Body of pancreas (tissue), 4 donors: ENCODE results near the gene KCNJ6. TPM values are rescaled to one million over a fixed set of nuclear protein-coding genes. Genes with fewer than 3 reads are reported as not detected.

Experiments
- ATAC-seq: fragments of 150-250 bp; one replicate; pipeline ENCODE4 v1.9.1; 2016
- DNase-seq, 4 donors: peaks; one replicate each; pipeline ENCODE4 v3.0.0-alpha.2; 2019
- H3K27ac ChIP-seq, 4 donors: fragments of 200-600 bp; sonication (generic); 1 replicate in 3 of 4; 2 replicates in 1 of 4; pipeline versions ENCODE4 v1.5.1 to v1.6.1; 2016 to 2019; ENCODE audit warnings: mild to moderate bottlenecking in 1 of 4, mixed read lengths in 1 of 4, moderate library complexity in 1 of 4
- H3K27me3 ChIP-seq, 2 donors: fragments of 200-600 bp; sonication (generic); one replicate each; pipeline ENCODE4 v1.6.0; 2016; ENCODE audit warnings: mild to moderate bottlenecking in 1 of 2
- H3K36me3 ChIP-seq, 2 donors: fragments of 200-600 bp; sonication (generic); replicated peaks in 1 of 2; 2 replicates each; pipeline ENCODE4 v1.5.1; 2016; ENCODE audit warnings: low read depth in 2 of 2; ENCODE audit not compliant: insufficient read depth in 1 of 2
- H3K4me1 ChIP-seq: fragments of 200-600 bp; sonication (generic); one replicate; pipeline ENCODE4 v1.6.0; 2016
- H3K4me3 ChIP-seq, 2 donors: fragments of 200-600 bp; sonication (generic); 1 replicate in 1 of 2; 2 replicates in 1 of 2; pipeline ENCODE4 v1.5.1; 2016 to 2019
- H3K9me3 ChIP-seq, 3 donors: fragments of 200-600 bp; sonication (generic); 1 replicate in 2 of 3; 2 replicates in 1 of 3; pipeline ENCODE4 v1.5.1; 2016
- POLR2A ChIP-seq, 3 donors: fragments of 450-650 bp; IDR thresholded peaks; one replicate each; pipeline ENCODE4 v1.6.1; 2016; ENCODE audit warnings: antibody characterized with exemption in 3 of 3, mild to moderate bottlenecking in 2 of 3
- WGBS, 2 donors: methylation state at CpG; one replicate each; pipeline ENCODE4 v1.1.5; 2017; 5-methylcytosine and 5-hydroxymethylcytosine counted together
- intact Hi-C: fragments of 100-400 bp; cut with DNase I; formaldehyde crosslinking; loops from one replicate; pipeline ENCODE4 v1.15.1; 2023
- total RNA-seq, 2 donors: library from RNA; depleted of rRNA; stranded (reverse); fragments of >200 nt; gene quantifications; one replicate each; pipeline ENCODE4 v1.1.0, GENCODE V29; 2016
- TF ChIP-seq, protein P1 (sequence below), 7 experiments: fragments of 450-650 bp in 4 of 7; fragments of 200-600 bp in 3 of 7; sonication (generic) in 3 of 7; IDR thresholded peaks; one replicate each; pipeline ENCODE4 v1.5.1; 2016 to 2019; ENCODE audit warnings: antibody characterized with exemption in 7 of 7

Gene KCNJ6
- total RNA-seq, 2 donors from 2014 or later: under 0.01 to 0.78 TPM

DNA sequence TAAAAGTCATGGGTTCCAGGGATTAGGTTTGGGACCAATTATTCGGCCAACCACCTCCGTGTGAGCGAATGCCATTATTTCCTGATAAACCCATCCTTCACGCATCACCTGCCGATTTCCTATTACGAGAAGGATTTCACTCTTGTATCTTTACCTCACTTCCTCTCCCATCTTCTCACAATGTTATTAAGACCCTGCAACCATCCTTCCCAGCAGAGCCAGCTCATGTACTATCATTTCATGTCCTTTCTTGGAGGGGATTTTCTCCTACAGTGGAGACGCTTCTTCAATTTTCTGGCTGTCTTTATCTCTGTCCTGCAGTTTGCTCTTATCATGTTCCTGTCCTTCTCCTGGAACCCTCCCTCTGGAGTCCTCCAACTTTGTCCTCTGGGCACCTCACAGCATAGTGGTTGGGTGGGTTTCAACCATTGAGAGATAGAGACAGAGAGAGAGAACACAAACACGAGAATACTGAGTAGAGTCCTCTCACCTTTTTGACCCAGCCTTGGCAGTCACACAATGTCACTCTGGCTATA lies 357.5 kb downstream of the KCNJ6 start:
- H3K36me3 ChIP-seq: no peaks in the 10 kb centered on the region
- peaks cover 10% of the 10 kb centered on the region for H3K4me1 ChIP-seq

More for the DNA sequence above, 357.5 kb downstream of the KCNJ6 start:
- no peak for ATAC-seq
- TF ChIP-seq, protein P1, sequence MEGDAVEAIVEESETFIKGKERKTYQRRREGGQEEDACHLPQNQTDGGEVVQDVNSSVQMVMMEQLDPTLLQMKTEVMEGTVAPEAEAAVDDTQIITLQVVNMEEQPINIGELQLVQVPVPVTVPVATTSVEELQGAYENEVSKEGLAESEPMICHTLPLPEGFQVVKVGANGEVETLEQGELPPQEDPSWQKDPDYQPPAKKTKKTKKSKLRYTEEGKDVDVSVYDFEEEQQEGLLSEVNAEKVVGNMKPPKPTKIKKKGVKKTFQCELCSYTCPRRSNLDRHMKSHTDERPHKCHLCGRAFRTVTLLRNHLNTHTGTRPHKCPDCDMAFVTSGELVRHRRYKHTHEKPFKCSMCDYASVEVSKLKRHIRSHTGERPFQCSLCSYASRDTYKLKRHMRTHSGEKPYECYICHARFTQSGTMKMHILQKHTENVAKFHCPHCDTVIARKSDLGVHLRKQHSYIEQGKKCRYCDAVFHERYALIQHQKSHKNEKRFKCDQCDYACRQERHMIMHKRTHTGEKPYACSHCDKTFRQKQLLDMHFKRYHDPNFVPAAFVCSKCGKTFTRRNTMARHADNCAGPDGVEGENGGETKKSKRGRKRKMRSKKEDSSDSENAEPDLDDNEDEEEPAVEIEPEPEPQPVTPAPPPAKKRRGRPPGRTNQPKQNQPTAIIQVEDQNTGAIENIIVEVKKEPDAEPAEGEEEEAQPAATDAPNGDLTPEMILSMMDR (IDR thresholded peaks at IDR 0.05): no peak
- no peak for TF ChIP-seq POLR2A (IDR thresholded peaks at IDR 0.05)
- intact Hi-C loops: no loop called here
- no peaks in the 10 kb centered on the region for H3K27me3 ChIP-seq
- DNase-seq: no peak
- WGBS, 2 donors: 79 to 83% methylated on average over 8 of the region's 8 CpGs
- H3K9me3 ChIP-seq: no peaks in the 10 kb centered on the region
- no peak overlapping the region for H3K4me3 ChIP-seq
- no peak overlapping the region for H3K27ac ChIP-seq
